CD4-positive, alpha-beta memory T cell (primary cell): ENCODE data around the gene ATAD3A. TPM values are rescaled to one million over a fixed set of nuclear protein-coding genes. Genes with fewer than 3 reads are reported as not detected.
"Not testable (repeated sequence)": the region's sequence is repeated elsewhere in the genome, so short reads cannot be mapped to it uniquely, and the experiment has no call there.

ENCODE experiments used
- CTCF ChIA-PET: fragments of 350-600 bp; sonication (Branson Sonifier 250); formaldehyde crosslinking; loops from one replicate; lab custom pipeline; 2021; ENCODE audit warnings: inconsistent platforms; ENCODE audit not compliant: partially characterized antibody; lab: Charles Lee
- POLR2A ChIA-PET: fragments of 350-600 bp; sonication (Branson Sonifier 250); formaldehyde crosslinking; loops from one replicate; lab custom pipeline; 2021; ENCODE audit not compliant: partially characterized antibody; lab: Charles Lee
- DNase-seq, 5 donors: peaks; one replicate each; pipeline versions ENCODE4 v3.0.0 to v3.0.0-alpha.2; 2020 to 2022; ENCODE audit warnings: mixed read lengths in 1 of 5
- H3K27ac ChIP-seq: one replicate; pipeline ENCODE4 v1.7.0; 2013; ENCODE audit warnings: low read depth, low read length
- H3K27me3 ChIP-seq: 2 replicates; pipeline ENCODE4 v1.7.0; 2013; ENCODE audit warnings: mild to moderate bottlenecking, low read length, moderate library complexity; ENCODE audit not compliant: insufficient read depth
- H3K36me3 ChIP-seq: 2 replicates; pipeline ENCODE4 v1.7.0; 2013; ENCODE audit warnings: mild to moderate bottlenecking, low read length, moderate library complexity; ENCODE audit not compliant: insufficient read depth
- H3K4me1 ChIP-seq: 2 replicates; pipeline ENCODE4 v1.7.0; 2013; ENCODE audit warnings: mild to moderate bottlenecking, low read length, moderate library complexity; ENCODE audit not compliant: insufficient read depth
- H3K4me3 ChIP-seq, 2 donors: one replicate each; pipeline ENCODE4 v1.7.0; 2013; ENCODE audit warnings: low read length in 2 of 2, mild to moderate bottlenecking in 1 of 2
- H3K9me3 ChIP-seq, 2 donors: one replicate each; pipeline ENCODE4 v1.7.0; 2013; ENCODE audit warnings: low read length in 2 of 2, control low read depth in 1 of 2; ENCODE audit not compliant: control insufficient read depth in 1 of 2
- H3K27ac Mint-ChIP-seq, 7 donors: one replicate each; pipeline ENCODE4 v1.8.0; 2020 to 2021; ENCODE audit warnings: mixed read lengths in 7 of 7, mild to moderate bottlenecking in 6 of 7, inconsistent platforms in 3 of 7, moderate library complexity in 3 of 7
- H3K27me3 Mint-ChIP-seq, 2 donors: one replicate each; pipeline ENCODE4 v1.8.0; 2020 to 2021; ENCODE audit warnings: mixed read lengths in 2 of 2
- H3K36me3 Mint-ChIP-seq, 2 donors: one replicate each; pipeline ENCODE4 v1.8.0; 2020 to 2021; ENCODE audit warnings: mixed read lengths in 2 of 2, inconsistent platforms in 1 of 2, mild to moderate bottlenecking in 1 of 2
- H3K4me1 Mint-ChIP-seq, 4 donors: one replicate each; pipeline ENCODE4 v1.8.0; 2020 to 2021; ENCODE audit warnings: mixed read lengths in 4 of 4, mild to moderate bottlenecking in 1 of 4
- H3K4me3 Mint-ChIP-seq, 8 donors: one replicate each; pipeline ENCODE4 v1.8.0; 2020 to 2021; ENCODE audit warnings: mixed read lengths in 8 of 8, mild to moderate bottlenecking in 7 of 8, moderate library complexity in 6 of 8, inconsistent platforms in 3 of 8
- H3K9me3 Mint-ChIP-seq, 8 donors: one replicate each; pipeline ENCODE4 v1.8.0; 2020 to 2021; ENCODE audit warnings: mixed read lengths in 8 of 8, mild to moderate bottlenecking in 5 of 8, inconsistent platforms in 3 of 8, moderate library complexity in 1 of 8
- intact Hi-C: fragments of 100-400 bp; cut with micrococcal nuclease; formaldehyde crosslinking; loops from one replicate; pipeline ENCODE4 v1.15.1; 2023
- polyA plus RNA-seq, 2 donors: library from polyadenylated mRNA; unstranded; fragments of 300-500 nt; fragmentation: Illumina TruSeq; gene quantifications; one replicate each; pipeline ENCODE4 v1.2.3, GENCODE V29; 2021
- total RNA-seq, 2 experiments: library from RNA; stranded (reverse); gene quantifications; one replicate each; pipeline ENCODE4 v1.2.3, GENCODE V29; 2021

Gene ATAD3A
- total and polyA plus RNA-seq, 4 experiments from 2014 or later: 9.5 to 24.7 (median 17.6) TPM

DNA sequence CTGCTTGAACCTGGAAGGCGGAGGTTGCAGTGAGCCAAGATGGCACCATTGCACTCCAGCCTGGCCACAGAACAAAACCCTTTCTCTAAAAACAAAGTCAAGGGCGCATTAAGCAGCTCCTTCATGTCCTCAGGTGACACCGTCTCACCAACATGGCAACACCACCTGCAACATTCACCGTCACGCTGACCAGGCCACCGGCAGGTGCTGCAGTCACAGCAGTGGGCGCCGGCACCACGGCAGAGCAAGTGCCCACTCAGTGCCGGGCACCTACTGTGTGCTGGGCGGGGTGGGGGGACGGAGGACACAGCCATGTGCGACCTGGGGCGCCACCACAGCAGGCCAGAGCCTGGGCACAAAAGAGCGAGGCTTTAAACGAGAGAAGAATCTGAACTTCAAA is 28.2 kb upstream of the ATAD3A start:
- Mint-ChIP-seq H3K27me3 (no peaks in the 10 kb centered on the region), H3K4me1 (peaks cover 0 to 7% (median 0%) of the 10 kb centered on the region in 4 donors), H3K27ac (no peak overlapping the region), H3K36me3 (peaks cover 13 to 34% of the 10 kb centered on the region in 2 donors), H3K4me3 (no peak overlapping the region), H3K9me3 (no peaks in the 10 kb centered on the region)
- CTCF ChIA-PET: no interaction called here
- H3K27ac ChIP-seq: no peak overlapping the region
- intact Hi-C loops: no loop called here
- H3K27me3 ChIP-seq: no peaks in the 10 kb centered on the region
- no peaks in the 10 kb centered on the region for H3K4me1 ChIP-seq
- POLR2A ChIA-PET: no interaction called here
- H3K36me3 ChIP-seq: peaks cover 15% of the 10 kb centered on the region
- no peak for DNase-seq
- H3K4me3 ChIP-seq: no peak overlapping the region
- no peaks in the 10 kb centered on the region for H3K9me3 ChIP-seq

DNA sequence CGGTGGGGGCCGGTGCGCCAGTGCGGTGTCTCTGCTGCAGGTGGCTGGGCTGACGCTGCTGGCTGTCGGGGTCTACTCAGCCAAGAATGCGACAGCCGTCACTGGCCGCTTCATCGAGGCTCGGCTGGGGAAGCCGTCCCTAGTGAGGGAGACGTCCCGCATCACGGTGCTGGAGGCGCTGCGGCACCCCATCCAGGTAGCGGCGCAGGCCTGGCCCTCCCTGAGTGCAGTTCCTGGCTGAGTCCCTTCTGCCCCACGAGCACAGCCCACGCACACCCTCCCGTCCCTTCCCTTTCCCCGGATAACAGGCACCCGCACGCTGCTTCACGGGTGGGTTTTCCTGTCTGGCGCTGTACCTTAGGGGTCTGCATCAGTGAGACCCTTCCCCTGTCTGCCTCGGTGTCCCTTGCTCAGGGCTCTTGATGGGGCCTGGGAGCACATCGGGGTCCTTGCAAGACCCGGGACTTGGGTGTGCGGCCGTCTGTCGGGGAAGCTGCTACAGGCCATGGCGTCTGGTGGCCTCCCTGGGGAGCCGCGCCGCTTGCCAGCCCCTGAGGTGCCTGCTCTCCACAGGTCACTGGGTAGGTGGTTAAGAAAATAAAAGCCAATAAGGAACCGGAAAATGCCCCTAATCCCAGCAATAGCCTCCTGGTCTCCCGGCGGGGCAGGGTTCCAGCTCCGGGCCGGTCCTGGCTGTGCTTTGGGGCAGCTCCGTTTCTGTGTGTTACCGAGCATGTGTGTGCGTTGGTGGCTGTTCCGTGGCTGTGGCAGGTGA is 26.8 kb upstream of the ATAD3A start:
- H3K27me3 Mint-ChIP-seq, POLR2A ChIA-PET, H3K4me3 Mint-ChIP-seq, H3K9me3 ChIP-seq, CTCF ChIA-PET, H3K27ac ChIP-seq, intact Hi-C loops, H3K4me3 ChIP-seq, H3K4me1 ChIP-seq, H3K9me3 Mint-ChIP-seq, H3K4me1 Mint-ChIP-seq, H3K27me3 ChIP-seq, DNase-seq: not testable (repeated sequence)
- peaks cover 10 to 34% of the 10 kb centered on the region in 2 donors for H3K36me3 Mint-ChIP-seq
- H3K36me3 ChIP-seq: peaks cover 13% of the 10 kb centered on the region
- peak overlapping the region in 1 of 7 donors; percentile 23 for H3K27ac Mint-ChIP-seq

DNA sequence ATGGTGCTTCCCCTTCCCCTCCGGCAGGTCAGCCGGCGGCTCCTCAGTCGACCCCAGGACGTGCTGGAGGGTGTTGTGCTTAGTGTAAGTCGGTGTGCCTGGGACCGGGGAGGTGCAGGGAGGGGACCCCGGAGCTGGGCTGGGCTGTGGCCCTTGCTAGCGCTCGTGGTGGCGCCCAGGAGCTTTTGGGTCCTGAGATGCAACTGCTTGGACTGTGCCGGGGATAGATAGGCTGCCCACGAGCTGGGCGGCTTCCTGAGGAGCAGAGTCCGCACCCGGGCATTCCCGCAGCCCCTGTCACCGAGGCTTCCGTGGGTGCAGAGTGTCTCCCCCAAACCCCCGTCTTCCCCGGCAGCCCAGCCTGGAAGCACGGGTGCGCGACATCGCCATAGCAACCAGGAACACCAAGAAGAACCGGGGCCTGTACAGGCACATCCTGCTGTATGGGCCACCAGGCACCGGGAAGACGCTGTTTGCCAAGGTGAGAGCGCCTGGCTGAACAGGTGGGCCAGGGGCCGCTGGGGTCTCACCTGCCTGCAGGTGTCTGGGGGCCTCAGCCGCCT is 26.1 kb upstream of the ATAD3A start:
- CTCF ChIA-PET, intact Hi-C loops: not testable (repeated sequence)
- peaks cover 11 to 33% of the 10 kb centered on the region in 2 donors for H3K36me3 Mint-ChIP-seq

DNA sequence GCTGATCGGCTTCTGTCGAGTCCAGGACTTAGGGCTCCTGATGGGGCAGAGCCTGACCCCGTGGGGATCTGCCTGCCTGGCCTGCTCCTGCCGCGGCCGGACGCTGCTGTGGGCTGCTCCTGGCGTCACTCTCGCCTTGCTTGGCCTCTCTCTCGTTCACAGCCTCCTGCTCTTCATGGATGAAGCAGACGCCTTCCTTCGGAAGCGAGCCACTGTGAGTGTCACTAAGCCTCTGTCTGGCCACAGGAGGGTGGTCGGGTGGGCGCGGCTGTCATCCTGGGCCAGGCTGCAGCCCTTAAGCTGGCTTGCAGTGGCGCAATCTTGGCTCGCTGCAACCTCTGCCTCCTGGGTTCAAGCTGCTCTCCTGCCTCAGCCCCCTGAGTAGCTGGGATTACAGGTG is 24.3 kb upstream of the ATAD3A start:
- no peaks in the 10 kb centered on the region for H3K9me3 ChIP-seq
- Mint-ChIP-seq H3K36me3 (peaks cover 22 to 34% of the 10 kb centered on the region in 2 donors), H3K27ac (no peak overlapping the region), H3K9me3 (peaks cover 0 to 7% (median 0%) of the 10 kb centered on the region in 8 donors), H3K4me1 (no peaks in the 10 kb centered on the region), H3K4me3 (no peak overlapping the region), H3K27me3 (no peaks in the 10 kb centered on the region)
- intact Hi-C loops: no loop called here
- DNase-seq: no peak
- peaks cover 20% of the 10 kb centered on the region for H3K36me3 ChIP-seq
- no peak overlapping the region for H3K27ac ChIP-seq
- H3K27me3 ChIP-seq: no peaks in the 10 kb centered on the region
- CTCF ChIA-PET: no interaction called here
- H3K4me1 ChIP-seq: no peaks in the 10 kb centered on the region
- H3K4me3 ChIP-seq: no peak overlapping the region
- POLR2A ChIA-PET: no interaction called here

More for the DNA sequence above, 26.1 kb upstream of the ATAD3A start:
- H3K27ac ChIP-seq, H3K27me3 ChIP-seq, H3K4me3 Mint-ChIP-seq, H3K9me3 ChIP-seq, H3K9me3 Mint-ChIP-seq, H3K27me3 Mint-ChIP-seq, H3K4me1 ChIP-seq, POLR2A ChIA-PET, DNase-seq, H3K4me1 Mint-ChIP-seq, H3K4me3 ChIP-seq: not testable (repeated sequence)
- peak overlapping the region in 1 of 7 donors; percentile 23 for H3K27ac Mint-ChIP-seq
- H3K36me3 ChIP-seq: peaks cover 16% of the 10 kb centered on the region

DNA sequence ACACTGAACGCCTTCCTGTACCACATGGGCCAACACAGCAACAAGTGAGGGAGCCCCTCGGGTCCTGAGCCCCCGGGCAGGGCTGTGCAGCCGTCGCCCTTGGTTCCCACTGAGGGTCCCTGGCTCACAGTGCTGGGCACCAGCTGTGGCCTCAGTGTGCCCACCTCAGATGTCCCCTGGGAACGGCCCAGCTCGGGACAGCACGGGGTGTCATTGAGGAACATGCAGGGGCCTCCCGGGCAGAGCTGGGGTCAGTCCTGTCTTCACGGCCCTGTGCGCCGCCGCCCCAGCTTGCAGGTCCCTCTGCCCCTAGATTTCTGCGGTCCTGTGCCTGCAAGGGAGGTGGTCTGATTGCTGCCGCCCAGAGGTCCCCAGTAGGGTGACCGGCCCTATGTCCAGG is 22.7 kb upstream of the ATAD3A start:
- Mint-ChIP-seq H3K9me3 (peaks cover 0 to 17% (median 8%) of the 10 kb centered on the region in 8 donors), H3K4me3 (no peak overlapping the region), H3K27me3 (no peaks in the 10 kb centered on the region), H3K4me1 (peaks cover 0 to 1% (median 0%) of the 10 kb centered on the region in 4 donors), H3K36me3 (peaks cover 33 to 38% of the 10 kb centered on the region in 2 donors), H3K27ac (peak overlapping the region in 1 of 7 donors; percentile 61)
- intact Hi-C loops: no loop called here
- H3K4me1 ChIP-seq: no peaks in the 10 kb centered on the region
- DNase-seq: no peak
- H3K9me3 ChIP-seq: no peaks in the 10 kb centered on the region
- H3K27ac ChIP-seq: no peak overlapping the region
- H3K36me3 ChIP-seq: peaks cover 19% of the 10 kb centered on the region
- ChIA-PET CTCF (no interaction called here), POLR2A (no interaction called here)
- H3K27me3 ChIP-seq: no peaks in the 10 kb centered on the region
- H3K4me3 ChIP-seq: no peak overlapping the region

DNA sequence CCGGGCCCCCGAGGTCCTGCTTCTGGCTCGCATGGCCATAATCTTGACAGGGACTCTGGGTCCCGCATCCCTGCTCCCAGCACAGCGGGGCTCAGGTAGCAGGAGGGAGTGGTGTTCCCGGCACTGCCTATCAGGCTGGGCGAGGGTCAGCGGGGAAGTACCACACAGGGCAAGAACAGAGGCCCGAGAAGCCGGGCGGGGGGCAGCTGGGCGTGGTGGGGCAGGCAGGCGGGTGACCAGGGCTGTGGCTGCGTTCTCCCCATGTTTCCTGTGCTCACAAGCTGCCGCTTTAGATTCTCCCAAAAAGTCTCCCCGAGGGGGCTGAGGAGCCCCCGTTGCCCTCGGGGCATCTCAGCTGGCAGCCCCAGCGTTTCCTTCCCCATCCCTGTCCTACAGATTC is 22.1 kb upstream of the ATAD3A start:
- no peak overlapping the region for H3K27ac ChIP-seq
- H3K27me3 ChIP-seq: no peaks in the 10 kb centered on the region
- H3K4me3 Mint-ChIP-seq: no peak overlapping the region
- intact Hi-C loops: no loop called here
- peaks cover 19% of the 10 kb centered on the region for H3K36me3 ChIP-seq
- ChIA-PET CTCF (no interaction called here), POLR2A (no interaction called here)
- H3K4me3 ChIP-seq: no peak overlapping the region
- peaks cover 33 to 37% of the 10 kb centered on the region in 2 donors for H3K36me3 Mint-ChIP-seq
- H3K4me1 Mint-ChIP-seq: peaks cover 0 to 1% (median 0%) of the 10 kb centered on the region in 4 donors
- DNase-seq: no peak
- H3K9me3 ChIP-seq: no peaks in the 10 kb centered on the region
- no peak overlapping the region for H3K27ac Mint-ChIP-seq
- peaks cover 0 to 17% (median 8%) of the 10 kb centered on the region in 8 donors for H3K9me3 Mint-ChIP-seq
- no peaks in the 10 kb centered on the region for H3K27me3 Mint-ChIP-seq
- no peaks in the 10 kb centered on the region for H3K4me1 ChIP-seq

DNA sequence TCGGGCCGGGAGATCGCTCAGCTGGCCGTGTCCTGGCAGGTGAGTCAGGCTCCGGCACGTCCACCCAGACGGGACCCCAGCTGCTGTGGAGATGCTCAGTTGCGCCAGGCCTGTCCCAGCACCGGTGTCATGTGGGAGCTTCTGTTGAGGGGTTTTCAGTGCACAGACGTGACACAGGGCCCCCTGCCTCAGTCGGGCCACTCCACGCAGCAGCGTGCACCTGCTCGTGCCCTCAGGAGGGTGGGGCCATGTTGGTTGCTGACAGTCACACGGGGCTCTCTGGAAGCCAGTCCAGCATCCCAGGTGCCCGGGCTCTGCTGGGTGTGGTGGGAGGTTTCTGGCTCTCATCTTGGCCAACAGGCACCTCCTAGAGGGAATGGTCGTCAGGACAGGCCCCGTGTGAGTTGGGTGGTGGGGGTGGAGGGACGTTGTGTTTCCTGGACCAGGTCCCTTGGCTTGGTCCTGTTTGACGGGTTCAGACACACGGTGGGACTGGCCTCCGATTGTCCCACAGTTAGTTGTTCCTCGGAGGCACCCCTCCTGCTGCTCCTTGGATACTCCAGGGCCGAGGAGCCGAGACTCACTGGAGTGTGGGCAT is 21.2 kb upstream of the ATAD3A start:
- POLR2A ChIA-PET: no interaction called here
- no peaks in the 10 kb centered on the region for H3K27me3 Mint-ChIP-seq
- Histone ChIP-seq H3K4me3 (no peak overlapping the region), H3K36me3 (peaks cover 19% of the 10 kb centered on the region), H3K27ac (no peak overlapping the region), H3K27me3 (no peaks in the 10 kb centered on the region), H3K9me3 (no peaks in the 10 kb centered on the region), H3K4me1 (no peaks in the 10 kb centered on the region)
- peaks cover 0 to 17% (median 8%) of the 10 kb centered on the region in 8 donors for H3K9me3 Mint-ChIP-seq
- CTCF ChIA-PET: no interaction called here
- H3K27ac Mint-ChIP-seq: no peak overlapping the region
- H3K36me3 Mint-ChIP-seq: peaks cover 33 to 42% of the 10 kb centered on the region in 2 donors
- DNase-seq: no peak
- intact Hi-C loops: no loop called here
- H3K4me1 Mint-ChIP-seq: peaks cover 0 to 1% (median 0%) of the 10 kb centered on the region in 4 donors
- H3K4me3 Mint-ChIP-seq: no peak overlapping the region
